Stimulated activated CD4-positive, alpha-beta T cell treated with anti-CD3 and anti-CD28 coated beads, Interleukin-4, amount 100 ng/mL, for 48 hours (primary cell): ENCODE results near the gene COQ10B.
A peak's percentile ranks its signal among the peaks of the same experiment; 100 is the strongest.
"Not testable (repeated sequence)": the region's sequence is repeated elsewhere in the genome, so short reads cannot be mapped to it uniquely, and the experiment has no call there.

Experiments used
- DNase-seq, 2 donors: peaks; one replicate each; pipeline ENCODE4 v3.0.0-alpha.2; 2020; ENCODE audit warnings: low read depth in 2 of 2

Gene COQ10B

GRCh38 chr2:197453123-197453913 lies at the start of gene COQ10B:
COQ10B (plus strand) TSS chr2:197453552; CDS start chr2:197453561, 9 bp downstream.
- peak; percentile 93 to 98 for DNase-seq

- no peak for DNase-seq
These were observed 47.8 kb upstream of the COQ10B start for GRCh38 chr2:197405582-197405981.

GRCh38 chr2:197414039-197414438 lies 39.3 kb upstream of the COQ10B start:
- no peak for DNase-seq

GRCh38 chr2:197414515-197414914 lies 38.8 kb upstream of the COQ10B start:
- DNase-seq: no peak

DNA sequence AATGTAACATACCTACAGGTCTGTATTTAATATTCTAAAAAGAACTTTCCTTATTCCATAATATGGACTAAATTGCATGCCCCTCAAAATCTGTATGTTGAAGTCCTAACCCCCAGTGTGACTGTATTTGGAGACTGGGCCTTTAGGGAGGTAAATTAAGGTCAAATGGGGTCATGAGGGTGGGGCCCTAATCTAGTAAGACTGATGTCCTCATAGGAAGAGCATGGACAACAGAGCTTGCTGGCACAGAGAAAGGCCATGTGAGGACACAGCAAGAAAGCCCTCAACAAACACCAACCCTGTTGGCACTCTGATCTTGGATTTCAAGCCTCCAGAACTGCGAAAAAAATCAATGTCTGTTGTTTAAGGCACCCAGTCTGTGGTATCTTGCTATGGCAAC lies 37.1 kb upstream of the COQ10B start:
- DNase-seq: no peak

DNA sequence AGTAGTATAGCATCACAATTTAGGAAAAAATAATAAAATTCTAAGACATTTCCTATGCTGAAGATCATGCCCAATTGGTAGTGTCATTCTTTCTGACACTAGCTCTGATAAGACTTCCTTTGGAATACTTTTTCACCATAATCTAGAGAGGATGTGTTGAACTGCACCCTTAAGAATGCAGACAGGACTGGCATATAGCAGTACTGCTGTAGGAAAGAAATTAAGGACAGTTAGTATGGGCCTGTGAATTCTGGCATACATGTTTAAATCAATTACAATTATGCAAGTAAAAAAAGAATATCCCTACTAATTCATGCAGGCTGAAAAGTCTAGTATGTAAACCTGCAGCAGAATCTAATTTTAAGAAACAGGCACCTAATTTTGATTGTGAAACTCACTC lies 33.9 kb upstream of the COQ10B start:
- DNase-seq: no peak

- DNase-seq: no peak
These were observed 30.0 kb upstream of the COQ10B start for GRCh38 chr2:197423307-197423706.

DNA sequence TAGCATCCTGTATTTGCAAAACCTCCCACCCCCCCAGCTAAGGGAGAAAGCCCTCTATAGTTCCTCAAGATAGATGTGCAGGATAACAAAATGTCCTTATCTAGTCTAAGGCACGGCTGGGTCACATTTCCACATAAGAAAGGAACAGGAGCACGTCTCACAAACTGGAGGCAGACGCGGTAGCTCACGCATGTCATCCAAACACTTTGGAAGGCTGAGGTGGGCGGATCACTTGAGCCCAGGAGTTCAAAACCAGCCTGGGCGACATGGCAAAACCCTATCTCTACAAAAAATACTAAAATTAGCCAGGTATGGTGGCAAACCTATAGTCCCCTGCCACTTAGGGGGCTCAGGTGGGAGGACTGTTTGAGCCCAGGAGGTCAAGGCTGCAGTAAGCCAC lies 27.8 kb upstream of the COQ10B start:
- DNase-seq: no peak

- no peak for DNase-seq
These were observed 26.4 kb upstream of the COQ10B start for GRCh38 chr2:197426723-197427603.

- DNase-seq: no peak
These were observed 25.4 kb upstream of the COQ10B start for GRCh38 chr2:197427986-197428385.

- no peak for DNase-seq
These were observed 21.5 kb upstream of the COQ10B start for GRCh38 chr2:197431858-197432257.

DNA sequence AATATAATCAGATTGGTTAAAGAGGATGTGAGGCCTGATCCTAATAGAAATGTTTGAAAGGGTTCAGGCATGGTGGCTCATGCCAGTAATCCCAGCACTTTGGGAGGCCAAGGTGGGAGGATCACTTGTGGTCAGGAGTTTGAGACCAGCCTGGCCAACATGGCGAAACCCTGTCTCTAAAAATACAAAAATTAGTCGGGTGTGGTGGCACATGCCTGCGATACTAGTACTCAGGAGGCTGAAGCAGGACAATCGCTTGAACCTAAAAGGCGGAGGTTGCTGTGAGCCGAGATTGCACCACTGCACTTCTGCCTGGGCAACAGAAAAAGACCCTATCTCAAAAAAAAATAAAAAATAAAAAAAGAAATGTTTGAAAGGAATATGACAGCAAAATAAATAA lies 20.8 kb upstream of the COQ10B start:
- DNase-seq: not testable (repeated sequence)

GRCh38 chr2:197433780-197434438 lies 19.4 kb upstream of the COQ10B start:
- DNase-seq: no peak

- DNase-seq: peak; percentile 95 to 99
These were observed 18.5 kb upstream of the COQ10B start, which contains the start of gene SF3B1 for GRCh38 chr2:197434541-197435513. SF3B1 (minus strand) TSS chr2:197435028; CDS start chr2:197434999, 29 bp downstream.

DNA sequence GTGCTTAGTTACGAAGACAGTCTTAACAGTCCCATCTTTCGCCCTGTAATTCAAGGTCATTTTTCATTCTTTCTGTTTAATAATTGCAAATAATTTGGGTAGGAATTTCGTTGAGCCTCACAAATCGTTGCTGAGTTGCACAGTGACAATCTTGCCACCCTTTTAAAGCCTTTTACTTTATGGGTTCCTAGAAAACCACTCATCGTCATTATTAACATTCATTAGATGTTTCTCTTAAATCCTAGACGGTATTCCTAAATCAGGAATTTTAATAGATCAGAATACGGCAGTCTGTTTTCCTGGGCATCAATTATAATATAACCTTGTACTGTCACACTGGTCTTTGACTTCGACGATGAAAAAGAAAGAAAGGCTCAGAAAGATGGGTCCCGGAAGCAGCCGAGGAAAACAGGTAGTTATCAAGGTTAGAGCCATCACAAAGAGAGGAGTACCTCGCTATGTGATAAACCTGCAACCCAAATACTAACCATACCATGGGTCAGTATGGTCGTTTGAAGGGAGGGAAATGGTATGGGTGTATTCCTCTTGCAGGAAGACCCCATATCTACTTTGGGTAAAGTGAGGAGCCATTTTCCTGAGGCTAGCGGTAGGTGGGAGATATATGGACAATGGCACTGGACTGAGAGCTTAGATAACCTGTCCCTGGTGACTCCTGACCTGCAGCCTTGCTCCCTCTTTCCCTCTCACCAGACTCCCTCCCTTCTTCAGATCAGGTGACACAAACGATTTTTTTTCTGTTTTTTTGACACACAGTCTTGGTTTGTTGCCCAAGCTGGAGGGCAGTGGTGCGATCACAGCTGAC lies 17.5 kb upstream of the COQ10B start:
- no peak for DNase-seq

- DNase-seq: no peak
These were observed 16.0 kb upstream of the COQ10B start for GRCh38 chr2:197437380-197437779.

GRCh38 chr2:197442857-197443256 lies 10.5 kb upstream of the COQ10B start:
- DNase-seq: no peak

- DNase-seq: no peak
These were observed 7.6 kb upstream of the COQ10B start for GRCh38 chr2:197445746-197446145.

DNA sequence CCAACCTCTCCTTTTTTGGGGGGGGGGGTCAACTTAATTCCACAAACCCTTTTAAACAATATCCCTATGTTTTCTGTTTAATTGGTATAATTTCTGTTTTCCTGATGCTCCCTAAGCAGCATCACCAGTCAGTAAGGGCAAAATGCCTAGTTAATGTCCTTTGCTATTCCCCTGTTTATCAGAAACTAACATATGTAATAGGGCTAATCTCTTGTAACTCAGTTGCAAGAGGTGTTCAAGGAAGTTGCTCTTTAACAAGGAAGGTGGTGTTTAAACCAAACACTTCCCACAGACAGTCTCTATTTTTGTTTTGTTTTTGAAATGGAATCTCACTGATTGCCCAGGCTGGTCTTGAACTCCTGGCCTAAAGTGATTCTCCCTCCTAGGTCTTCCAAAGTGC lies 6.5 kb upstream of the COQ10B start:
- DNase-seq: no peak

DNA sequence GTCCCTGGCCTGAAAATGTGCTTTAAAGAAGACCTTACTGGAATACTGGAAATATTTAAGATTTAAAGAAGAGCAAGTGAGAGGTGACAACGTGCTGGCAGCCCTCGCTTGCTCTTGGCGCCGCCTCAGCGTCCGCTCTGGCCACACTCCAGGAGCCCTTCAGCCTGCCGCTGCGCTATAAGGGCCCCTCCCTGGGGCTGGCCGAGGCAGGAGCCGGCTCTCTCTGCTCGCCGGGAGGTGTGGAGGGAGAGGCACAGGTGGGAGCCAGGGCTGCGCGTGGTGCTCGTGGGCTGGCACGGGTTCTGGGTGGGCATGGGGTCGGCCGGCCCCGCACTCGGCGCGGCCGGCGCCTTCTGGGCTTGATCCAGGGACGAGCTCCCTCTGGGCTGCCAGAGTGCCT lies 2.9 kb upstream of the COQ10B start:
- DNase-seq: no peak
